Esophagus mucosa (tissue), 1 donor: ENCODE measurements around the gene GNA15. TPM values are rescaled to one million over a fixed set of nuclear protein-coding genes. Genes with fewer than 3 reads are reported as not detected.

Experiments used
- ATAC-seq: fragments of 200-7000 bp; cut with Tn5 transposase; one replicate; pipeline ENCODE4 v1.9.1; 2020
- total RNA-seq: library from RNA; stranded (reverse); gene quantifications from one replicate; pipeline ENCODE4 v1.2.4, GENCODE V29; 2023
- donor health status: DM: yes; HTN: yes; CAD: no.

The GNA15 gene
- total RNA-seq, 1 donor from 2014 or later: 105 TPM

- no peak for ATAC-seq
Observed at GRCh38 chr19:3107658-3108057, 28.2 kb upstream of the GNA15 start.

DNA sequence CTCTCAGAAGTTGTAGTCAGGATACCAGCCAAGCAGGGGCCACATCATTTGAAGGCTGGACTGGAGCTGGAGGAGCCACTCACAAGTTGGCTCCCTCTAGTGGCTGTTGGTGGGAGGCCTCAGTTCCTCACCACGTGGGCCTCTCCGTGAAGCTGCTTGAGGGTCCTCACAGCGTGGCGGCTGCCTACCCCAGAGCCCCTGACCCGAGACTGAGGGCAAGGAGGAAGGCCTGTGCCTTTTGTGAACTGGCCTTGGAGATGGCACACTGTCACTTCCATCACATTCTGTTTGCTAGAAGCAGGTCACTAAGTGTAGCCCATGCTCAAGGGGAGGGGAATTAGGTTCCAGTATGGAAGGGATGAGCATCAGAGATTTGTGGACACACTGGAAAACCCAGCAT lies 27.1 kb upstream of the GNA15 start:
- peak; percentile 43 for ATAC-seq

- no peak for ATAC-seq
Observed at GRCh38 chr19:3109491-3109890, 26.3 kb upstream of the GNA15 start.

DNA sequence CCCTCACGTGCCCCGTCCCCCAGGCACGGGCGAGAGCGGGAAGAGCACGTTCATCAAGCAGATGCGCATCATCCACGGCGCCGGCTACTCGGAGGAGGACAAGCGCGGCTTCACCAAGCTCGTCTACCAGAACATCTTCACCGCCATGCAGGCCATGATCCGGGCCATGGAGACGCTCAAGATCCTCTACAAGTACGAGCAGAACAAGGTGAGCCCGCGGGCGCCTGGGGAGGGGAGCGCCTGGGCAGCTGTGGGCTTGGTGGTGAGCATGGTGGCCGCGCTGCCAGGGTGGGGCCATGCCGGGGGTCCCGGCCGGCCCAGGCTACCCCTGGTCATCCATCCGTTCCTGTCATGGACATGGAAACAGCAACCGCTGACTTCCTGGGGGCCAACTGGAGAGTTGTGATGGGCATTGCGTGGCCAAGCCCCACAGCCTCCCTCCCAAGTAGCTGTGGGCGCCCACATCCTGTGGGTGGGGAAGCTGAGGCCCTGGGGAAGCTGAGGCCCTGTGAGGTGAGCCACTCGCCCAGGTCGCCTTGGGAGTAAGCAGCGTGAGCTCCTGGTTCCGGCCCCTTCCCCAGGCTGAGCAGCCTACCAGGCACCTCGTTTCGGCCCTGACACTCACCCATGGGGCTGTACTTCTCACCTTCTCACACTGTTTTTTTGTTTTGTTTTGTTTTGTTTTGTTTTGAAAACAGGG lies 25.6 kb upstream of the GNA15 start:
- no peak for ATAC-seq

- no peak for ATAC-seq
Observed at GRCh38 chr19:3111586-3112247, 24.1 kb upstream of the GNA15 start.

DNA sequence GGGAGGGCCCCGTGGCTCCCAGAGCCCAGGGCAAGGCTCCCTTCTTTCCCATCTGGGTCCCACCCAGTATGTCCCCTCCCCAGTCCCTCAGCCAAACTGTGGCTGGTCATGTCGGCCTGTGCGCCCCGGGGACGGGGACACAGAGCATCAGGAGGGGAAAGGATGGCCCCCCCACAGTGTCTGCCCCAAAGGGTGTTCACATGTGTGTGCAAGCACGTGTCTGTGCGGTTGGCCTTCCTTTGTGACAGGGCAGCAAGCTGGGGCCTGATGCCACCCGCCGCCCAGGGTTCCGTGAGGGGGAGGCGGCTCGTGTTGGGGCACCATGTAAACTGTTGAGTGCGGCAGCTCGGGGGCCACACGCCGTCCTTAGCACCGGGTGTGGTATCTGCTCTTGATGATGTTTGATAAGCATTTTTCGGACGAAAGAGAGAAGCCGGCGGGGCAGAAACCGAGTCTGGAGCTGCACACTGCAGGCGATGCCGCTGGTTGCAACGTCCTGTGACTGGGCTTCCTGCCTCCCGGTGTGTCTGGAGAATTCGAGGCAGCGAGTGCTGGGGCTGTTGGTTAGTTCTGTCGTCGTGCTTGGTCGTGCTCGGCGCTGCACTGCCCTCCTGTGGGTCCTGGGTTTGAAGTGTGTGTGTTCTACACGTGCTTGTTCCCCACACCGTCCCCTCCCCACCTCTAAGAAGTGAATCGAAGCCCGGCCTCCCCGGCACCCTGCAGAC lies 23.3 kb upstream of the GNA15 start:
- no peak for ATAC-seq

DNA sequence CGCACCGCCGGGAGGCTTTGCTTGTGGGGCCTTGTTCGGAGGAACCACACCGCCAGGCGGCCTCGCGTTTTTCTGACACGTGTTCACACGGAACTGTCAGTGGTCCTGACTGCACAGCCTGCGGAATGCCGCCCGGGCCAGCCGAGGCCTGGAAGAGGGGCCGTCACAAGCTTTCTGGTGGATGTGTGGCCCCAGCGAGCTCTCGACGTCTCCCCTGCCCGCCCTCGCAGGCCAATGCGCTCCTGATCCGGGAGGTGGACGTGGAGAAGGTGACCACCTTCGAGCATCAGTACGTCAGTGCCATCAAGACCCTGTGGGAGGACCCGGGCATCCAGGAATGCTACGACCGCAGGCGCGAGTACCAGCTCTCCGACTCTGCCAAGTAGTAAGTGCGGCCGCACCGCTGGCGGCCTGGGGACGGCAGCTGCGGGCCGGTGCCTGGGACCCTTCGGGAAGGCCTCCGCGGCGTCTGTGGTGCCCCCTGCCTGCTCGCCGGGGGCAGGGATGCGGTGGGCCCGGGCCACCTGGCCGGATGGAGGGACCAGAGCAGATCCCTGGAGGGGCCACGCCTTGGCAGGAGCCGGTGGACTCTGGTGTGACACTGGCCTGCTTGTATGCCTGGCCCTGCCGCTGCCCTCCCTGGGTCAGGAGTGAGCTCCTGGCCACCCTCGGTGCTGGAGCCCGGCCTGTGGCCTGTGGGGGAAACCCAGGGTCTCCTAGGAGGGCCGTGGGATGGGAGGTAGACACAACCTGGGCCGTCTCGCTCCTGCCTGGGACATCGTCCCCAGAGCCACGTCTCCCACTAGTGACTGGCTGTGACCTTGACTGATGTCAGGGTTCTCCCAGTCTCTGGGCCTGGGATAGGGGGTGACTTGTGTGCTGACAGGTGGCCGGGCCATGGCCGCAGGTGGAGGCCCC lies 22.5 kb upstream of the GNA15 start:
- no peak for ATAC-seq

GRCh38 chr19:3114018-3114726 lies 21.7 kb upstream of the GNA15 start:
- ATAC-seq: no peak

DNA sequence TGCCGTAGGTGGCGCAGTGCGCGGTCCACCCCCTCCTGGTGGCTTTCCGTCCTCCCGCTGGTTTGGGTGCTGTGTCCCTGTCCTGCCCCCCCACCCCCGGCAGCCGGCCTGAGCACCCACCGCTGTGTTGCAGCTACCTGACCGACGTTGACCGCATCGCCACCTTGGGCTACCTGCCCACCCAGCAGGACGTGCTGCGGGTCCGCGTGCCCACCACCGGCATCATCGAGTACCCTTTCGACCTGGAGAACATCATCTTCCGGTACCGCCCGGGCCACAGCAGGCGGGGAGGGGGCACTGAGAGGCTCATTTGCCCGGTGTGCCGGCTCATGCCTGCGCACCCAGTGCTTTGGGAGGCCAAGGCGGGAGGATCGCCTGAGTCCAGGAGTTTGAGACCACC lies 21.0 kb upstream of the GNA15 start:
- ATAC-seq: no peak

GRCh38 chr19:3115411-3115810 lies 20.4 kb upstream of the GNA15 start:
- no peak for ATAC-seq

GRCh38 chr19:3115916-3116602 lies 19.8 kb upstream of the GNA15 start:
- no peak for ATAC-seq

- ATAC-seq: no peak
Observed at GRCh38 chr19:3116621-3117020, 19.2 kb upstream of the GNA15 start.

DNA sequence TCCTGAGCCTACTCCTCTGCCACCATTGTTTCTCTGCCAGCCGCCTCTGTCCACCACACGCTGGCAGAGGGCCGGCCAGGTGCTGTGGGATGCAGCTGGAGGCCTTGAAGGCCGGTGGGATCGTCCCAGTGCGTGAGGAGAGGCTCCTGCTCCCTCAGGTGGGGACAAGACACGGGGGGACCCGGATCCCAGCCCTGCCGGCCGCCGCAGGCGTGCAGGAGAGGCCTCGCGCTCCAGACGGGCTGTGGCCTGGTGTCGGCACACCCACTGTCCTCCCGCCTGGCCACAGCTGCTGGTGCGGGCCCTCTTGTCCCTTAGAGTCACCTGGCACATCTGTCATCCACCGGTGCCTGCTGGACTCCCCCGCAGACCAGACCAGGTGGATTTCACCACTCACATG lies 18.1 kb upstream of the GNA15 start:
- no peak for ATAC-seq

DNA sequence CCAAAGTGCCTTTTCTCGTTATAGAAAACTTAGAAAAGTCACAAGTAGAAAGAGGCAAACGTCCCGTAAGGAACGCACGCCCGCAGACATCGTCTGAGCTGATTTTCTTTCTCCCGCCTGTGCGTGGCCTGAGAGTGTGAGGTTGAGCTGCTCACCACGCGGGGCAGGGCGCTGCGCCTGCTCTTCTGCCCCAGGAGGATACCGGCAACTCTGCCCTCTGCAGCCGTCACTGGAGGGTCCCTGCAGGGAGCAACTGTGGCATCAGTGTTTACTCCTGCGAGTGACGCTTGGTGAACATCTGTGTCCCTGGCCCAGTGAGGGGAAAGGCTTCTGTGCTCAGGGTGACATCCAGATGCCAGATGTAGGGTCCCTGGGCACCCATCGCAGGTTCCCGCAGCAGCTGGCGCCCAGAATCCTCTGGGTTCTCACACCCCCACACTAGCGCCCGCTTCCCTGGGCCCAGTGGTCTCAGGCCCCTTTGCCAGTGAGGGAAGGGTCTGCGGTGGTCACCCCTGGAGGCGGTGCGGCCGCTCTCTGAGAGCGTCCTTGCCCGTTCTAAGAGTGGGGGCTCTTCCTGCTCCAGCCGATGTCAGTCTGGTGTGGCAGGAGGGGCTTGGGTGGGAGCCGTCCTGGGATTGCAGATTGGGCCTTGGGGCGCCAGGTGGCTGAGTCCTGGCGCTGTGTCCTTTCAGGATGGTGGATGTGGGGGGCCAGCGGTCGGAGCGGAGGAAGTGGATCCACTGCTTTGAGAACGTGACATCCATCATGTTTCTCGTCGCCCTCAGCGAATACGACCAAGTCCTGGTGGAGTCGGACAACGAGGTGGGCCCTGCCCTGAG lies 17.4 kb upstream of the GNA15 start:
- no peak for ATAC-seq

DNA sequence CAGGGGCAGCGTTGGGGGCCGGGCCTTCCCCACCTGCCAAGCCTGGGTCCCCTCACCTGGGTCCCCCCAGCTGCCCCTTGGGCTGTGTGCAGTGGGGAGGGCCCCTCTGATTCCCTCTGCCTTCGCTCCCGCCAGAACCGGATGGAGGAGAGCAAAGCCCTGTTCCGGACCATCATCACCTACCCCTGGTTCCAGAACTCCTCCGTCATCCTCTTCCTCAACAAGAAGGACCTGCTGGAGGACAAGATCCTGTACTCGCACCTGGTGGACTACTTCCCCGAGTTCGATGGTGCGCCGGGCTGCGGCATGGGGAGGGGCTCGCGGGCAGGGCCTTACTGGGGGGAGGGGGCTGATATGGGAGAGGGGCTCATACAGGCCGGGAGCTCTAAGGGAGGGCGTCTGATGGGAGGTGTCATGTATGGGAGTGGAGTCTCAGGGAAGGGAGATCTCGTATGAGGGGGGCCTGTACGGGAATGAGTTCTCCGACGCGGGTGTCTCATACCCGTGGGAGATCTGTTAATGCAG lies 16.7 kb upstream of the GNA15 start:
- ATAC-seq: no peak

DNA sequence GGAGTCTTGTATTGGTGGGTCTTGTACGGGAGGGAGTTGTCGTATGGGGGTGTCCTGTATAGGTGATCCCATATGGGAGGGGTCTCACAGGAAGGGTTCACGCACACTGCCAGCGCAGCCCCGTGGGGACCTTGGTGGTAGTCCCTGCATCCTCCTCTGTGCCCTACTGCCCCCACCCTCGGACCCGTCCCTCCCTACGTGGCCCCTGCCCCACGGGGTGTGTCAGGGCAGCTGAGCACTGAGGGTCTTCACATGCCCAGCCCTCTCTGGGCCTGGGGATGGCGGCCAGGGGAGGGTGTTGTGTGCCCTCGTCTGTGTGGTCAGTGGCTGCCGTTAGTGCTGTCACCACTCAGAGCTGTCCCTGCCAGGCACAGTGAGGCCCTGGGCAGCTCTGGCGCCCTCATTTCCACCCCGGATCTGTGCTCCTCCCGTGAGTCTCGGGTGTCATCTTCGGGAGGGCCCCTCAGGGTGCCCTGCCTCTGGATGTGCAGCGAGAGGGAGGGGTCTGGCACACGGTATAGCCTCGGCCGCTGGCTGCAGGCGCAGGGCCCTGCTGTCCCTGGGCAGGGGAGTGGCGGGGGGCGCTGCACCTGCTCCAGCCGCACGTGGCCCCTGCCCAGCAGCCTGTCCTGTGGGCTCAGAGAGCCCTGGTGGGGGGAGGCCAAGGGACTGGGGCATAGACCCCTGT lies 16.0 kb upstream of the GNA15 start:
- ATAC-seq: no peak

DNA sequence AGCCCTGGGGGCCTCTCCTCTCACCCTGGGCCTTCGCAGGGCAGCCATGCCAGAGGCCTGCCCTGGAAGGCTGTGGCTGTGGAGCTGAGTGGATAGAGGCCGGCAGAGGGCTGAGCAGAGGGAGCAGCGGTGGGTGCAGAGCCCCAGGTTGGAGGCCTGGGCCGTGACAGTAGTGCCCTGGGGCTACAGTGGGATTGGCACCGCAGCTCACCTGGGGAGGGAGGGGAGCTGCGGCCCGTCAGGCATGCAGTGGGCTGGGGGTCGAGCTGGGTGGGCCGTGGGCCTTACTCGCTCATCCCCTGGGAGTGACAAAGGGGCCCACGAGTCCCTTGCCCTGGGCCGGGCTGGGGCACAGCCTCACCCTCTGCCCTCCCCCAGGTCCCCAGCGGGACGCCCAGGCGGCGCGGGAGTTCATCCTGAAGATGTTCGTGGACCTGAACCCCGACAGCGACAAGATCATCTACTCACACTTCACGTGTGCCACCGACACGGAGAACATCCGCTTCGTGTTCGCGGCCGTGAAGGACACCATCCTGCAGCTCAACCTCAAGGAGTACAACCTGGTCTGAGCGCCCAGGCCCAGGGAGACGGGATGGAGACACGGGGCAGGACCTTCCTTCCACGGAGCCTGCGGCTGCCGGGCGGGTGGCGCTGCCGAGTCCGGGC lies 15.1 kb upstream of the GNA15 start:
- peak; percentile 7 for ATAC-seq

DNA sequence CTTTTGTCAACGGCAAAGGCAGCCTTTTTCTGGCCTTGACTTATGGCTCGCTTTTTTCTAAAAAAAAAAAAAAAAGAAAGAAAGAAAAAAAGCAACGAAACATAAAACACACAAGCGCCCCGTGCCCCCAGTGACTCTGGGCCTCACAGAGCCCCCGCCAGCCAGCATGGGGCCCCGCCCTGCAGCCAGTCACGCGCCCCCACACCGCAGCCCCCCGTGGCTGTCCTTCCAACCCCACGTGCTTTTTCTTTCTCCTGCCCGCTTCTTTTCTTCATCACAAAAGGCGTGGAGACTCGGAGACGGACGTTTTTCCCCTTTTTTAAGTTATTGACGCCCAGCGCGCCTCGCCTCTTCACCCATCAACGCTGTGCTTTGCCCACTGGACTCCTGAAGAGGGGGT lies 14.4 kb upstream of the GNA15 start:
- no peak for ATAC-seq
